GM18498 (cell line): Measurements from ENCODE around the gene IDNK.

ENCODE experiments used
- ATAC-seq: cut with Tn5 transposase; IDR thresholded peaks from one replicate; pipeline ENCODE4 v1.9.1; 2021; ENCODE audit warnings: mild to moderate bottlenecking, moderate library complexity; ENCODE audit not compliant: unreplicated experiment

The IDNK gene

DNA sequence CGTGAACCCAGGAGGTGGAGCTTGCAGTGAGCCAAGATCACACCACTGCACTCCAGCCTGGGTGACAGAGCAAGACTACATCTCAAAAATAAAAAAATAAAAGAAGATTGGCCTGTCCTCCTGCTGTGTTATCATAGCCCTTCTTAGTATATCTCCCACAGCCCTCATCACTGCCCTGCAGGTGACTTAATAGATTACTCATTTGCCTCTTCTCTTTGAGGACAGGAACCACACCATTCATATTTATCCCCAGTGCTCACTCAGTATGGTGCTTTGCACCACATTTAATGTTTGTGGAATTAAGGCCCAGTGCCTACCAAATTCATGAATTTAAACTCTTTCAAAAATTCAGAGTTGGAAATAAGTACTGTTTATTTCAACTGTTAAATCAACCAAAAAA, 10.3 kb downstream of the IDNK start:
- no peak for ATAC-seq

DNA sequence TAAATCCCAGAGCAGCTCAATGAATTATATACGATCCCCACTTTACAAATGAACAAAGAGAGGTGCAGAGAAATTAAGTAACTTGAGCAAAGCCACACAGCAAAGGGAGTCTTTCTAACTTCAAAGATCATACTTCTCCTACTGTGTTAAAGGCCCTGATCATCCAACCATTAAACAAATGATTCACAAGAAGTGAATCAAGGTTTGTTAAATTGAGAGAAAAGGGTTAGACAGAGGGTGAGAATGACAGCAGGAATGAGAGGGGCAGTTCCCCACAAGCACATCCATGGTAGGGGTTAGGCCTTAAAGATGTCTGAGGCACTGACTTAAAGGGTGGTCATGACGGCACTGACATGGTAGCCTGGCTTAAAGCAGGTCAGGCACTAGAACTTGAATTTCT, 10.7 kb downstream of the IDNK start:
- ATAC-seq, result no peak

DNA sequence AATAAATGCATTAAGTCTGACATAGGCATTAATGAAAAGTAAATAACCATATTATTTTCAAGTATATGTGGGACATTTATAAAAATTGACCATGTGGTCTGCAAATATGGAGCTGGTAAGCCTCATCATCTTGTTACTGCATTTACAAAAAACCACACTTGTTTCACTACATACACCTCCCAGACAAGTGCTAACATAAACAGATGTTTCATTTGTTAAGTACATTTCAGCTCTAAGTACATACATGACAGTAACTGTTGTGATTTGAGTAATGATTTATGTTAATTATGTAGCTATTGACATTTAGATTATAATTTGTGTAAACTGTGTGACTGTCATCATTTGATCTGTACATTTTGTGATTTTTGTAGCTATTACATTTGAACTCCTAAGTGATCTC, 13.9 kb downstream of the IDNK start:
- ATAC-seq, result no peak

DNA sequence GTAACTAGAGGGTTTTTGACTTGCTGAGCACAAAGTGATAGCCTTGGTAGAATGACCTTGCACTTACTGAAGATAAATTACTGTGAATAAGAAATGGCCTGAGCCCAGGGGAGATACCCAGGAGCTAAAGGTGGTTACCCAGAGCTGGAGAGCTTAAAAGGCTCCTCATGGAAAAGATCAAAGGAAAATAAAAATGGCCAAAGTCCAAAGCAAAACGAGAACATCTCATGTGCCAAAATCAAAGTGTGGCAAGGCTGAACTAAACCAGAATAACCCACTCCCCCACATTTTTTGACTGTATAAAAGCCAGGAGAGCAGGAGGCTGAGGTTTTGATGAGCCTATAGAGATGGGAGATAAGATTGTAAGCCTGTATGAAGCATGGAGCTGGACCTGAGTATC, 14.4 kb downstream of the IDNK start:
- no peak for ATAC-seq

DNA sequence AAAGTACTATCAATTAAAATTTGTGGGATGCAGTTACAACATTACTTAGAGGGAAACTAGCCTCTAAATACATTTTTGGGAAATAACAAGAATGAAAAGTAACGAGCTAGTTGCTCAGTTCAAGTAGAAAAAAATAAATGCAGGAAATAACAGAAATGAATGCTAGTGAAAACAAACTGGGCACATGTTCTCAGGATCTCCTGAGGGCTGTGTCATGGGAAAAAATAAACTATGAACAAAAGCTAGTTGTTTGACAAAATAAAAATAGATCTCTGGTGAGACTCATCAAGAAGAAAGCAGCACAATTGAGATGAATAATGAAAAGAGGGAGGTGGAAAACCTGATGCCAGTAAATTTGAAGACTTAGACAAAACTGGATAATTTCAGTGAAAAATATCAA, 16.3 kb downstream of the IDNK start:
- ATAC-seq, result no peak

DNA sequence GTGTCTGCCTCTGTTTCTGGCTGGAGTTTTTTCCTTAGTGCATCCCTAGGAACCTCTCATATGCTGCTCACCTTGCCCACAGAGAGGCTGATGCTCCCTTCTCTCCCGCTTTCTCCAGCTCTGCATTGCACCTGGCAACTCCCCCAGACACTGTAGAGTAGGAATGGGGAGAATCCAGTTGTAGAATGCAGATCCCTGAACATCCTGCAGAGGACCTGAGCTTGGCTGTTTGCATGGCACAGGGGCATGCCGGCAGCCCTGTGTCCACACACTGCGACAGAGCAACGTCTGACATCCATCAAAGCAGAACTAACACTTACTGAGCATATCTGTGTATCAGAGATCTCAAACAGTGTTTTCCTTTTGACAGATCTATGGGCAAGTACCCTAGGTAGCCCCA, 19.9 kb downstream of the IDNK start:
- no peak for ATAC-seq

DNA sequence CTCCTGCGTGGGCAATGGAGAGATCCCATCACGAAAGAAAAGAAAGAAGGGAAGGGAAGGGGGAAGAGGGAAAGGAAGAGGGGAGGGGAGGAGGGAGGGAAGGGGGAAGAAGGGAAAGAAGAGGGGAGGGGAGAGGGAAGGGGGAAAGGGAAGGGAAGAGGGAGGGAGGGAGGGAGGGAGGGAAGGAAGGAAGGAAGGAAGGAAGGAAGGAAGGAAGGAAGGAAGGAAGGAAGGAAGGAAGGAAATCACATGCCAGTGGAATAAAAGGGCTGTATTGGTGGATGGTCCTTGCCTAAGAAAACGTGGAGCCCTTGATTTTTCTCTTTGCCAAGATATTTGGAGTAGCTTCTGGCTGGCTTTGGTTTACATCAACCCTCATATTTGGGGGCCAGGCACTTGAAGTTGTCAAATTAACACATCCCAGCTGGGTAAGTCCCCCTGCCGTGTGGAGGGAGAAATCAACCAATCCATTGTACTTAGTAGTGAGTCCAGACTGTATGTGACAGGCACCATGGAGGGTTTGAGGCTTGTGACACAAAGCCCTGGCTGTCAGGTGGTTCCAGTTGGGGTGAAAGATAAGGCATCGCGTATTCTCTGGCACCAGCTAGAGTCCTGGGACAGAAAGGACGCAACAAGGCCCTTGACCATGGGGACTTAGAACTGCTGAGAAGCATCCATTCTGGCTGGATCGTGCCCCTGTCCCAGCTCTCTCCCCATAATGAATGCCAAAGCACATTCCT, 23.7 kb downstream of the IDNK start:
- ATAC-seq, result no peak

DNA sequence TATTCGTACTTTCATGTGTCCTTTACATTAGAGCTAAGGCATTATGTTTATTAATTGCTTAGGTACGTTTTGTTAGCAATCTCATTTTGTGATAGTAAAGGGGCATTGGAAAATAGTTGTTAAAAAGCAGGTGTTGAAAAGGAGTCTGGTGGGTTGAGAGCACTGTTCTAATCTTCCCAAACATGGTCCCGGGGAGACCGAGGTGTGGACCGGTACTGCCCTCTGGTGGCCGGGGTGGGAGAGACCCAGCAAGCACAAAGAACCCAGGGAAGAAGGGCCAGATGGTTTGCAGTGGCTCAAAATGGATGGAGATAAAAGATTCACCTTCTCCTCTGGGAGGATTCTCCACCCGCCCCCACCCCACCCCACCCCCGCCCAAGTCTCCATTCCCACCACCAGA, 26.1 kb downstream of the IDNK start:
- peak; percentile 68 for ATAC-seq

DNA sequence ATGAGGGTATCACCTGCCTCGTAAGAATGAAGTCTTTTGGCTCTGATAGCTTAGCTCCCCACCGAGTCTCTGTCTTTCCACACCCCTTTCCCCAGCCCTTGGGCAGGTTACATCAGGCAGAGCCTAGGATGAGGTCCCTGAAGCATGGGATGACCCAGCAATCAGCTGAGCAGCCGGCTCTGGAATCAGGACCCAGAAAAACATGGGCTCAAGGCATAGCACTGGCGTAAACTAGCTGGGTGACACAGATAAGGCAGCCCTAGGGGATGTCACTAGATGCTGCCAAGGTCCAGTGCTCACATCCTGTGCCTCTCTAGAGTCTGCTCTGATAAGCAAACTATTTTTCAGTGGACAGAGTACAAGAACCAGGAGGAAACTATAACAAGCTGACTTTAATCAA, 26.6 kb downstream of the IDNK start:
- no peak for ATAC-seq

DNA sequence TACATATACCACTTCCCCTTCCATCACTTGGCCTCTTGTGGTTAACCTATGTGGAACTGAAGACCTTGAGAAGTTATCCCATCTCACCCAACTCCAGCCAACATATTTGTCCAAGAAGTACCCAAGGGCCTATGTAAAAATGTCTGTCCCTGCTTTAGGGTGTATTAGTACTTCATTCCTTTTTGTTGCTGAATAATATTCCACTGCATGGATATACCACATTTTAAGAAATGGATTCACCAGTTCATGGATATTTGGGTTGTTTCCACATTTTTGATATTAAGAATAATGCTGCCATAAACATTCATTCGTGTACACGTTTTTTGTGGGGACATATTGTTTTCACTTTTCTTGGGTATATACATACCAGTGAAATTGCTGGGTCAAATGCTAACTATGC, 28.6 kb downstream of the IDNK start:
- ATAC-seq, result no peak

DNA sequence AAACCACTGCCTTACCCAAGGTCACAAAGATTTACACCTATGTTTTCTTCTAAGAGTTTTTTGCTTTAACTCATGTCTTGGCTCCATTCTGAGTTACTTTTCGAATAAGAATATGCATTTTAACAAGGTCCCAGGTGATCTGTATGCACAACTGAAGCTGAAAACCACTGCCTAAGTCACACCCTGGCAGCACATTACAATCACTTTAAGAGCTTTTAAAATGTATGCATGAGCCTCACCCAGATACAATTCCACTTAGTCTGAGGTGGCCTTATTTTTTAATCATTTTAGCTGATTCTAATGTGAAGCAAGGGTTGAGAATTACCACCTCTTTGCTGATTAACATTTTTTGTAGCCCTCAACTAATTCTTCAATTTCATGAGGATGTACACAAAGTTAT, 29.5 kb downstream of the IDNK start:
- ATAC-seq, result no peak

DNA sequence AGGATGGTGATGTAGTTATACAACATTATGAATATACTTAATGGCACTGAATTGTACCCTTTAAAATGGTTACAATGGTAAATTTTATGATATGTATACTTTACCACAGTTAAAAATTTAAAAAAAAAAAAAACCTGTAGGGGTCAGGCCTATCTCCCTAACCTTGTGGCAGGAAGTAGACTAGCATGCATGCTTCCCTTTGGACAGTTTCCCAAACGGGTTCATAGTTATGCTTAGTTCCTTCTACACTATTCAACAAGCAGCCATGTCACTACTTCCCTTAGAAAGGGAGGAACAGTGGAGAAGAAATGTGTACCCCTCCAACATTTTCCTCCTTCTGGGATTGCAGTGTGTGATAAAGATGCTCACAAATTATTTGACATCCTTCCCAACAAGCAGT, 32.5 kb downstream of the IDNK start:
- no peak for ATAC-seq

DNA sequence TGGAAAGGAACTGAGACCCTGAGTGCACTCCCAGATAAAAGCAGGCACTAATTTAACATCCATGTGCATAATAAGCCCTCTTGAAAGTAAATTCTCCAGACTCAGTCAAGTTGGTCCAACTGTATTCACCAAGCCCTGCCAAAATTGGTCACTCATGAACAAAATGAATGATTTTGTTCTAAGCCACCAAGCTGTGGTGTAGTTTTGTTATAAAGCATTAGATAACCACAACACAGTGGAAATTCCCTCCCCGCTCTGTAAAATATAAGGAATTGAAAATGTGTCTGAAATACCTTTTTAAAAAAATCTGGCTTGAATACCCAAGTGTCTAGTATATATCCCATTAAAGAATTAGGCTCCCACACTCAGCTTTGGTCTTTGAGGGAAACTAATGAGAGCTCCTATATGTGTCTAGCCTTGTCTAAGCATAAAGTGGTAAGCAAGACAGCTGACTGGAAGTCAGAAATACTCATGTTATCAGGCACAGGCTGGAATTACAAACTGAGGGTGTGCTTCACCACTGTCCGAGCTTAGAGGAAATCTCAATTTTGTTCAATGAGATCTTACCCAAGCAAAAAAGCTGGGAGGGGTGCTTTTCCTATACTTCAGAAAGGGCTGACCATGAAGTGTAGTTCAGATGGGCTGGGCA, 33.2 kb downstream of the IDNK start:
- peak; percentile 58 for ATAC-seq

DNA sequence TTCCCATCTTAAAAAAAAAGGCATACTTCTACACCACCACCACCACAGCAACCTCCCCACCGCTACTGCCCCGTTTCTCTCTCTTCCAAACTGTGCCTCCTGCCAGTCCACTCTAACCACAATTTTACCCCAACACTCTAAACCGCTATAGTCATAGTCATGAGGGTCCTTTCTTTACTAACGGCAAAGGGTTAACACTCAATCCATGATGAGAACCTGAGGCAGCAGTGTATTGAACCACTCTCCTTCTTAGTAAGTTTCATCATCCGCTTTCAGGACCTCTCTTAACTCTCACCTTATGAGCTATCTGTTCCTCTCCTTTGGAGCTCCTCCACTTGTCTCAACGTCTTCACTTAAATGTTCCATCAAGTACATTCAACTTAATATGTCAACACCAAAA, 34.0 kb downstream of the IDNK start:
- no peak for ATAC-seq

DNA sequence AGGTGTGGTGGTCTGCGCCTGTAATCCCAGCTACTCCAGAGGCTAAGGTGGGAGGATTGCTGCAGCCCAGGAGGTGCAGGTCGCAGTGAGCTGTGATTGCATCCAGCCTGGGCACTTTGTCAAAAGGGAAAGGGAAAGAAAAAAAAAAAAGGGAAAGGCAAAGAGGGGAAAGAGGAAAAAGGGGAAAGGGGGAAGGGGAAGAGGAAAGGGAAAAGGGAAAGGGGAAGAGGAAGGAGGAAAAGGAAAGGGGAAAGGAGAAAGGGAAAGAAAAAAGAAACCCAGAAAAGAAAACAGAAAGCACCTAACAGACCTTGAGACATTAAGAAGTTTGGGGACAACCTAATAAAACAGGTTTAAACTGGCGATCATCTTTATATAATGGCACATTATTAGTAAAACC, 40.0 kb downstream of the IDNK start:
- ATAC-seq, result no peak

DNA sequence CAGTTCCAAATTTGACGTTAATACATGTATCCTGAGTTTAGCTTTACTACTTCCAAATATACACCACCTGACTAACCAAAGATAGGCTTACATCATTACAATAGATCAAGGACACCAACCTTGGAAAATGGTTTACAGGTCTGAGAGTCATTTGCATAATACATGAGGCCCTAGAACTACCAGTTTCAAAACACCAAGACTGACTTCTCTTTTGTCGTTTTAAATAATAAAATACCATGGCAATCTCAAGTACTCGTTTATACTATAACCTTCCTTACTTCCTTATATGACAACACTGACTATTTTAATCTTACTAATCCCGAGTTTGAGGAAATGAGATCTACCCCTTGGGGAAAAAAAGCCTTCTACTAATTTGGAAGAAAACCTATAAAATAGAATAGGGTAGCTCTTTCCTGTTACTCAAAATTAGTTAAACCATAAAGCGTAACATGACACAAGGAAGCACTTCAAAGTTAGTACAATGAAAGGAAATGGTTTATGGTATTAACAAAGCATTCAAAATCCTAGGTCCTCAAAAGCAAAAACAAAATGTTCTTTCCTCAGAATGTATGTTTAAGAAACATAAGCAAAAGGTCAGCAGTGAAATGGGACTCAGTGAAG, 42.7 kb downstream of the IDNK start:
- peak; percentile 90 for ATAC-seq

DNA sequence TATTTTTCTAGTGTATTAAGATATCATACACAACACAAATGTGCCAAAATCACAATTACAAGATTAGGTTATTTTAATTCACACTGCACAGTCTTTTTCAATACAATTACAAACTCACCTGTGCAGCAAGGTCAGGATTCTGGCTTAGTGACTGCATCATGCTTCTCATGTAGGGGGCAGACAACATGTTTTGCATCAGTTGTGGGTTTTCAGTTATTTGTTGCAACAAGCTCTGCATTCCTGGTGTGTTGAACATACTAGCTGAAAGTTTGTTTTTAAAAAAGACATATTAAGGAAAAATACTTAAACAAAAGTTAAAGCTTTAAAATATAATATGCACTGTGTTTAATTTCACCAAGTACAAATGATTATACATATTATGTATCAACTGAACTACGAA, 46.1 kb downstream of the IDNK start:
- ATAC-seq, result no peak

DNA sequence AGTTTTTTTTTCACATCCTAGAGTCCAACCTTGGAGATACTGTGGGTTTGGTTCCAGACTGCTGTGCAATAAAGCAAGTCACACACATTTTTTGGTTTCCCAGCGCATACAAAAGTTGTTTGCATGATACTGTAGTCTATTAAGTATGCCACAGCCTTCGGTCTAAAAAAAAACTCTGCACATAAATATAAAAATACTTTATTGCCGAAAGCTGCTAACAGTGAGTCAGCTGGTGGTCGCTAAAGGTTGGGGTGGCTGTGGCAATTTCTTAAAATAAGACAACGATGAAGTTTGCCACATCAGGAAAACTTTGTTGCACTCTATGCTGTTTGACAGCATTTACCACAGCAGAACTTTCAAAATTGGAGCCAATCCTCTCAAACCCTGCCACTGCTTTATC, 47.4 kb downstream of the IDNK start:
- no peak for ATAC-seq

DNA sequence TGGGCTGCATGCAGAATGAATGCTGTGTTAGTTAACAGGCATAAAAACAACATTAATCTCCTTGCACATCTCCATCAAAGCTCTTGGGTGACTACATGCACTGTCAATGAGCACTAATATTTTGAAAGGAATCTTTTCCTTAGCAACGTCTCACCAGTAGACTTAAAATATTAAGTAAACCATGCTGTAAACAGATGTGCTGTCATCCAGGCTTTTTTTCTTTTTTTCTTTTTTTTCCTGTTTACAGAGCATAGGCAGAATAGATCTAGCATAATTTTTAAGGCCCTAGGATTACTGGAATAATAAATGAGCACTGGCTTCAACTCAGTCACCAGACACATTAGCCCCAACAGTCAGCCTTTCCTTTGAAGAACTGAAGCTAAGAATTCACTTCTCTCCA, 48.5 kb downstream of the IDNK start:
- ATAC-seq, result no peak

DNA sequence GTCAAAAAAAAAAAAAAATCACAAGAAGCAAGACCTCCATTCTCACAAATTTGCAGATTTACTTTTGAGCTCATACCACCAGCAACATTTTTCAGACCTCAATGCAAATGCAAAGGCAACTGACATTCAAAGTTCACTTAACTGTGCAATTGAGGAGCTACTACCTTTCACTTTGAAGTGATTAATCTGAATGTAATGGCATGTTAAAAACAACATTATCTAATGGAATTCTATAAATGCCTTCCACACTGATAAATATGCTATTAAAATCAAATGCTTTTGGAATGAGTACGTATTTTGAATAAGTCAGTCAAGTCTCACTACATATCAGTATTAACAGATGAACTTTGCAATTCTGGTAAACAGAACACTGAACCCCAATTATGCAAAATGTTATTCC, 52.5 kb downstream of the IDNK start:
- ATAC-seq, result no peak

DNA sequence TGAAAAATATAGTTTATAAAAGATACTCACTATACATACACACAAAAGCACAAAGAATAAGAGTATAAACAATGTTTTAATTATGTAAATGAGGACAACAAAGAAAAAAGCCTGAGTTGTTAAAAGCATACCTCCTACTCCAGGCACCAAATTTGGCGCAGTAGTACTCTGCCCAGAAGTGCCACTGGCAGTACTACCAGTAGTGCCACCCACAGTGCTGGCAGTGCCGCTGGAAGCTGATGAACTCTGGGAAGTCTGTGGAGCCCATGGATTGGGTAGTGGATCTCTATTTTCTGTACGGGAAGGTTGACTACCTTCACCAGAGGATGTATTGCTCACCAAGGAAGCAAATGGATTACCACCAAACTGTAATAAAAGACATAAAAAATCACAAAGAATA, 54.7 kb downstream of the IDNK start:
- no peak for ATAC-seq

DNA sequence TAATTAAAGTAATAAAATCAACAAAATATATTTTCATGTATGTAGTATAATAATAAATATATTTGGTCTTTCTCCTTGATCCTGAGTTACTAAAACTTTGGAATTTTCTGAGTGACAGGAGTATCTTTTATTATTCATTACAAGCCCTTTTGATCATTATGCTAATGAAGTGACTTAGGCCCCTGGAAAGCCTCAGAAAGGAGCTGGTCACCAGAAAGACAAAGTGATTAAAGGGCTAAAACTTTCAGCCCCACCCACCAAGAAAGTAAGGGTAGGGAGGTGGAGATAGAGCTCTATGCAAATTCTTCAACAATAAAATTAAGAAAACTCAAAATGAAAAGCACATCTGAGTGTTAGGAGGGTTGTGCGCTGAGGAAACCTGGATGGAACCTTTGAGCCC, 57.3 kb downstream of the IDNK start:
- no peak for ATAC-seq

DNA sequence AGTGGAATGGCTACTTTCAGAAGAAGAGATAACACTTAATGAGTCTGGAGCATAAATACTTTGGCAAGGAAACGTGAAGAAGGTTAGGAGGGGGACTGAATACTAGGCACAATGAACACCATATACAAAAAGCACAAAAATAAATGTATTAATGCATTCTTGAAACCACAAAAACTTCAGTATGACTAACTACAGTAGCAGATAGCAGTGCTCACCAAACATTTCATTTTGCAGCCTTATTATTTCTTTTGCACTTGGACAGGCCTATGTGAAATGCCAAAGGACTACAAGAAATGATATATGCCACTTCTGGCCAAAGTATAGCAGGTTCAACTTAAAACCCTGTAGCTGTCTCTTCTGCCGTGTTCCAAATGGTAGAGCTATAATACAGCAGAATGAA, 58.5 kb downstream of the IDNK start:
- ATAC-seq, result no peak
